Small intestine (tissue), 7 donors: Measurements from ENCODE around the gene MYOZ2. TPM values are rescaled to one million over a fixed set of nuclear protein-coding genes. Genes with fewer than 3 reads are reported as not detected.

Experiments
- DNase-seq, 2 donors: peaks; one replicate each; pipeline versions ENCODE4 v3.0.0 to v3.0.0-alpha.2; 2013
- FAIRE-seq: peaks from 2 replicates; lab custom pipeline; 2012; peaks lifted over from hg19 to GRCh38; lab: Jason Lieb, UNC
- H3K27ac ChIP-seq, 3 donors: one replicate each; pipeline ENCODE4 v1.5.1; 2013; ENCODE audit warnings: low read length in 2 of 3, mild to moderate bottlenecking in 2 of 3, control low read depth in 1 of 3, inconsistent platforms in 1 of 3, low read depth in 1 of 3, moderate library complexity in 1 of 3
- H3K27me3 ChIP-seq, 3 donors: one replicate each; pipeline ENCODE4 v1.6.1; 2013; ENCODE audit warnings: low read length in 3 of 3, inconsistent platforms in 1 of 3; ENCODE audit not compliant: control insufficient read depth in 3 of 3, insufficient read depth in 3 of 3
- H3K36me3 ChIP-seq, 3 donors: one replicate each; pipeline ENCODE4 v1.6.1; 2013; ENCODE audit warnings: low read length in 3 of 3, inconsistent platforms in 1 of 3, low read depth in 1 of 3, mild to moderate bottlenecking in 1 of 3, moderate library complexity in 1 of 3; ENCODE audit not compliant: control insufficient read depth in 3 of 3, insufficient read depth in 2 of 3
- H3K4me1 ChIP-seq, 3 donors: one replicate each; pipeline ENCODE4 v1.6.1; 2013; ENCODE audit warnings: low read length in 2 of 3, inconsistent platforms in 1 of 3, low read depth in 1 of 3, mild to moderate bottlenecking in 1 of 3, moderate library complexity in 1 of 3; ENCODE audit not compliant: control insufficient read depth in 3 of 3, insufficient read depth in 2 of 3
- H3K4me3 ChIP-seq, 3 donors: one replicate each; pipeline ENCODE4 v1.5.1; 2013; ENCODE audit warnings: low read length in 3 of 3, control low read depth in 1 of 3, inconsistent platforms in 1 of 3, low read depth in 1 of 3, mild to moderate bottlenecking in 1 of 3, moderate library complexity in 1 of 3
- H3K9me3 ChIP-seq, 2 donors: one replicate each; pipeline ENCODE4 v1.6.1; 2013; ENCODE audit warnings: low read depth in 1 of 2, low read length in 1 of 2; ENCODE audit not compliant: control insufficient read depth in 2 of 2, insufficient read depth in 1 of 2
- WGBS, 3 donors: extraction: QIAGEN DNeasy Blood & Tissue Kit; methylation state at CpG; one replicate each; pipeline ENCODE4 v1.1.7; 2013; 5-methylcytosine and 5-hydroxymethylcytosine counted together
- polyA plus RNA-seq, 4 donors: library from polyadenylated mRNA; stranded (reverse) in 3 of 4; unstranded in 1 of 4; fragments of 200-250 nt in 3 of 4; fragments of 120-200 nt in 1 of 4; gene quantifications; one replicate each; pipeline versions ENCODE4 v1.2.1 to v1.2.3, GENCODE V29; 2013
- donor health status: healthy with polysubstance abuse.
- donor health status: control.
- donor health status: control.
- donor health status: Bipolar disorder and iron deficiency.
- donor health status: healthy.

Gene MYOZ2
- polyA plus RNA-seq, 4 donors: 0.04 to 8.4 (median 0.65) TPM

GRCh38 chr4:119229908-119230687 lies 94.5 kb downstream of the MYOZ2 start:
- Histone ChIP-seq H3K4me1 (no peaks in the 10 kb centered on the region), H3K9me3 (no peaks in the 10 kb centered on the region), H3K36me3 (peaks cover 0 to 5% (median 1%) of the 10 kb centered on the region in 3 donors), H3K27ac (no peak overlapping the region), H3K4me3 (no peak overlapping the region), H3K27me3 (no peaks in the 10 kb centered on the region)
- DNase-seq (no peak), FAIRE-seq (no peak)
- 90 to 93% (median 93%) methylated on average over 4 of the region's 4 CpGs for WGBS, 3 donors

- Histone ChIP-seq H3K9me3 (no peaks in the 10 kb centered on the region), H3K4me3 (no peak overlapping the region), H3K27me3 (no peaks in the 10 kb centered on the region), H3K27ac (no peak overlapping the region), H3K36me3 (peaks cover 0 to 9% (median 1%) of the 10 kb centered on the region in 3 donors), H3K4me1 (no peaks in the 10 kb centered on the region)
- FAIRE-seq: no peak
- DNase-seq: no peak
- WGBS, 3 donors: 54 to 74% (median 59%) methylated on average over 3 of the region's 3 CpGs
Measured at GRCh38 chr4:119231491-119231890, 95.9 kb downstream of the MYOZ2 start.

GRCh38 chr4:119232286-119232685 lies 96.7 kb downstream of the MYOZ2 start:
- Histone ChIP-seq H3K27ac (no peak overlapping the region), H3K4me1 (no peaks in the 10 kb centered on the region), H3K27me3 (no peaks in the 10 kb centered on the region), H3K4me3 (no peak overlapping the region), H3K9me3 (no peaks in the 10 kb centered on the region), H3K36me3 (peaks cover 0 to 7% (median 1%) of the 10 kb centered on the region in 3 donors)
- WGBS, 3 donors: 88 to 95% (median 94%) methylated on average over 1 of the region's 1 CpG
- DNase-seq (no peak), FAIRE-seq (no peak)

GRCh38 chr4:119233191-119233590 lies 97.6 kb downstream of the MYOZ2 start:
- Histone ChIP-seq H3K4me3 (no peak overlapping the region), H3K4me1 (peaks cover 0 to 5% (median 0%) of the 10 kb centered on the region in 3 donors), H3K9me3 (no peaks in the 10 kb centered on the region), H3K27ac (no peak overlapping the region), H3K27me3 (no peaks in the 10 kb centered on the region), H3K36me3 (peaks cover 0 to 7% (median 1%) of the 10 kb centered on the region in 3 donors)
- no peak for DNase-seq
- FAIRE-seq: peak; percentile 89

- Histone ChIP-seq H3K27ac (no peak overlapping the region), H3K9me3 (no peaks in the 10 kb centered on the region), H3K36me3 (peaks cover 0 to 7% (median 1%) of the 10 kb centered on the region in 3 donors), H3K27me3 (no peaks in the 10 kb centered on the region), H3K4me1 (peaks cover 0 to 5% (median 0%) of the 10 kb centered on the region in 3 donors), H3K4me3 (no peak overlapping the region)
- FAIRE-seq: no peak
- no peak for DNase-seq
- WGBS, 3 donors: 33 to 74% (median 64%) methylated on average over 3 of the region's 3 CpGs
Measured at GRCh38 chr4:119233750-119234149, 98.1 kb downstream of the MYOZ2 start.

GRCh38 chr4:119237201-119237600 lies 101.6 kb downstream of the MYOZ2 start:
- 95 to 98% (median 96%) methylated on average over 9 of the region's 9 CpGs for WGBS, 3 donors
- Histone ChIP-seq H3K9me3 (no peaks in the 10 kb centered on the region), H3K36me3 (peaks cover 0 to 4% (median 2%) of the 10 kb centered on the region in 3 donors), H3K27me3 (no peaks in the 10 kb centered on the region), H3K4me3 (no peak overlapping the region), H3K27ac (no peak overlapping the region), H3K4me1 (peaks cover 0 to 5% (median 0%) of the 10 kb centered on the region in 3 donors)
- DNase-seq (no peak), FAIRE-seq (no peak)

Other genes starting within 250 kb of the MYOZ2 start
- 10 to 100 TPM in 2 of 4 donors, 1 to 10 TPM in 2; 1.1 to 25.3 (median 10.1) TPM for gene SYNPO2, start 247.0 kb upstream of the MYOZ2 start, polyA plus RNA-seq
- gene USP53, start 76.9 kb downstream of the MYOZ2 start, polyA plus RNA-seq: 10 to 100 TPM in 3 of 4 donors, 1 to 10 TPM in 1; 4.9 to 25.5 (median 11.4) TPM
- gene FABP2, start 186.3 kb downstream of the MYOZ2 start, polyA plus RNA-seq: 1,000 to 10,000 TPM in 1 of 4 donors, 100 to 1,000 TPM in 3; 100 to 1,244 (median 394) TPM